Mesothelial cell of epicardium (in vitro differentiated cells): Measurements from ENCODE around the gene ITIH4. TPM values are rescaled to one million over a fixed set of nuclear protein-coding genes. Genes with fewer than 3 reads are reported as not detected.

Experiments used
- DNase-seq, 2 experiments: peaks; one replicate each; pipeline ENCODE4 v3.0.0; 2021; ENCODE audit warnings: low spot score in 2 of 2; ENCODE audit not compliant: unreplicated experiment in 2 of 2
- H3K27ac Mint-ChIP-seq: 2 replicates; pipeline ENCODE4 v1.8.0; 2021; ENCODE audit warnings: mixed read lengths
- H3K27me3 Mint-ChIP-seq: 2 replicates; pipeline ENCODE4 v1.8.0; 2021; ENCODE audit warnings: low read depth, mixed read lengths
- H3K36me3 Mint-ChIP-seq: 2 replicates; pipeline ENCODE4 v1.8.0; 2021; ENCODE audit warnings: mixed read lengths
- H3K4me1 Mint-ChIP-seq: 2 replicates; pipeline ENCODE4 v1.8.0; 2021; ENCODE audit warnings: mixed read lengths
- H3K4me3 Mint-ChIP-seq: 2 replicates; pipeline ENCODE4 v1.8.0; 2021; ENCODE audit warnings: mild to moderate bottlenecking, moderate library complexity, mixed read lengths
- H3K9me3 Mint-ChIP-seq: 2 replicates; pipeline ENCODE4 v1.8.0; 2021; ENCODE audit warnings: mixed read lengths
- CTCF ChIP-seq: fragments of 200-600 bp; sonication (generic); IDR thresholded peaks from one replicate; pipeline ENCODE4 v1.5.0; 2021; ENCODE audit warnings: antibody characterized with exemption; ENCODE audit not compliant: unreplicated experiment
- total RNA-seq: library from RNA; stranded (reverse); gene quantifications from 3 replicates; pipeline ENCODE4 v1.2.1, GENCODE V29; 2021

ITIH4 gene
- total RNA-seq, 1 donor from 2014 or later: 13.5 TPM

GRCh38 chr3:52838561-52839267 is 8.2 kb upstream of the ITIH4 start:
- Mint-ChIP-seq H3K4me1 (no peaks in the 10 kb centered on the region), H3K9me3 (no peaks in the 10 kb centered on the region), H3K27ac (no peak overlapping the region), H3K27me3 (no peaks in the 10 kb centered on the region), H3K4me3 (no peak overlapping the region), H3K36me3 (peaks cover 7% of the 10 kb centered on the region)
- TF ChIP-seq CTCF: no peak
- no peak for DNase-seq

GRCh38 chr3:52836986-52837385 is 6.5 kb upstream of the ITIH4 start:
- Mint-ChIP-seq H3K27me3 (no peaks in the 10 kb centered on the region), H3K36me3 (peaks cover 7% of the 10 kb centered on the region), H3K4me1 (no peaks in the 10 kb centered on the region), H3K27ac (no peak overlapping the region), H3K9me3 (no peaks in the 10 kb centered on the region), H3K4me3 (no peak overlapping the region)
- no peak for TF ChIP-seq CTCF
- no peak for DNase-seq

GRCh38 chr3:52836471-52836845 is 6.0 kb upstream of the ITIH4 start:
- Mint-ChIP-seq H3K9me3 (no peaks in the 10 kb centered on the region), H3K4me3 (no peak overlapping the region)

GRCh38 chr3:52835766-52836470 is 5.4 kb upstream of the ITIH4 start:
- DNase-seq: no peak
- Mint-ChIP-seq H3K27me3 (no peaks in the 10 kb centered on the region), H3K9me3 (no peaks in the 10 kb centered on the region), H3K27ac (no peak overlapping the region), H3K4me3 (no peak overlapping the region), H3K4me1 (peaks cover 2% of the 10 kb centered on the region), H3K36me3 (peaks cover 5% of the 10 kb centered on the region)
- no peak for TF ChIP-seq CTCF

More at GRCh38 chr3:52836471-52836845, 6.0 kb upstream of the ITIH4 start:
- DNase-seq: no peak
- Mint-ChIP-seq H3K4me1 (peaks cover under 1% of the 10 kb centered on the region), H3K27ac (no peak overlapping the region), H3K27me3 (no peaks in the 10 kb centered on the region), H3K36me3 (peaks cover 5% of the 10 kb centered on the region)
- TF ChIP-seq CTCF: no peak

- Mint-ChIP-seq H3K4me1 (peaks cover 2% of the 10 kb centered on the region), H3K27ac (no peak within 1 kb of the TSS), H3K27me3 (no peaks in the 10 kb centered on the region), H3K4me3 (no peak within 1 kb of the TSS), H3K36me3 (peaks cover under 1% of the 10 kb centered on the region), H3K9me3 (no peaks in the 10 kb centered on the region)
- TF ChIP-seq CTCF: no peak
- no peak for DNase-seq
These were observed 4.5 kb upstream of the ITIH4 start, which contains the start of gene MUSTN1 for GRCh38 chr3:52834871-52835501. Gene MUSTN1 (minus strand): TSS chr3:52835019. CDS start chr3:52834948, 71 bp downstream.
